Embryonic facial prominence (tissue), 1 donor: ENCODE results near the gene C16orf46.

Source experiments
- DNase-seq: peaks from one replicate; pipeline ENCODE4 v3.0.0-alpha.2; 2016; ENCODE audit errors: extremely low spot score

The C16orf46 gene

GRCh38 chr16:81076566-81077075 is 417 bp downstream of the C16orf46 start:
- peak; percentile 84 for DNase-seq

GRCh38 chr16:81073560-81074330 is 3.3 kb downstream of the C16orf46 start:
- DNase-seq = no peak

- DNase-seq = no peak
These were observed 5.2 kb downstream of the C16orf46 start for GRCh38 chr16:81071805-81072204.

GRCh38 chr16:81070979-81071378 is 6.1 kb downstream of the C16orf46 start:
- DNase-seq = no peak

GRCh38 chr16:81069063-81069462 is 8.0 kb downstream of the C16orf46 start:
- DNase-seq = no peak

GRCh38 chr16:81067166-81067565 is 9.9 kb downstream of the C16orf46 start:
- no peak for DNase-seq

GRCh38 chr16:81066681-81067080 is 10.4 kb downstream of the C16orf46 start:
- no peak for DNase-seq

- no peak for DNase-seq
These were observed 15.0 kb downstream of the C16orf46 start for GRCh38 chr16:81061871-81062608.

GRCh38 chr16:81061307-81061640 is 15.8 kb downstream of the C16orf46 start:
- DNase-seq = no peak

- DNase-seq = no peak
These were observed 16.3 kb downstream of the C16orf46 start for GRCh38 chr16:81060576-81061306.

- DNase-seq = no peak
These were observed 23.3 kb downstream of the C16orf46 start for GRCh38 chr16:81053761-81054160.

GRCh38 chr16:81042821-81043220 is 34.2 kb downstream of the C16orf46 start:
- DNase-seq = no peak

- DNase-seq = no peak
These were observed 35.3 kb downstream of the C16orf46 start for GRCh38 chr16:81041696-81042095.

- DNase-seq = no peak
These were observed 36.2 kb downstream of the C16orf46 start for GRCh38 chr16:81040842-81041241.

- DNase-seq = no peak
These were observed 36.9 kb downstream of the C16orf46 start for GRCh38 chr16:81040131-81040530.

- no peak for DNase-seq
These were observed 40.2 kb downstream of the C16orf46 start for GRCh38 chr16:81036751-81037350.

- DNase-seq = no peak
These were observed 40.9 kb downstream of the C16orf46 start for GRCh38 chr16:81035975-81036750.

GRCh38 chr16:81035398-81035974 is 41.6 kb downstream of the C16orf46 start, which contains the start of gene ATMIN:
TSS of gene ATMIN (plus strand) at chr16:81035842. CDS start at chr16:81035871, 29 bp downstream.
- DNase-seq = peak; percentile 68

GRCh38 chr16:81029930-81030604 is 47.0 kb downstream of the C16orf46 start:
- no peak for DNase-seq

GRCh38 chr16:81026429-81026828 is 50.6 kb downstream of the C16orf46 start:
- no peak for DNase-seq
